Activated T-cell treated with anti-CD3 and anti-CD28 coated beads, Interleukin-2, amount 50 U/mL, for 72 hours (primary cell): Measurements from ENCODE around the gene ZNF132. TPM values are rescaled to one million over a fixed set of nuclear protein-coding genes. Genes with fewer than 3 reads are reported as not detected.

Experiments used
- ATAC-seq, 2 donors: fragments of 150-1000 bp; cut with Tn5 transposase; replicated peaks in 1 of 2; 2 replicates each; pipeline ENCODE4 v1.10.0; 2021; ENCODE audit warnings: moderate library complexity in 2 of 2, mild to moderate bottlenecking in 1 of 2
- DNase-seq, 2 donors: peaks; one replicate each; pipeline ENCODE4 v3.0.0; 2021 to 2022; ENCODE audit warnings: mixed read lengths in 1 of 2
- H3K27ac Mint-ChIP-seq: one replicate; pipeline ENCODE4 v1.8.0; 2022; ENCODE audit warnings: mild to moderate bottlenecking, moderate library complexity, mixed read lengths
- H3K27me3 Mint-ChIP-seq: one replicate; pipeline ENCODE4 v1.8.0; 2022; ENCODE audit warnings: low read depth, mixed read lengths
- H3K36me3 Mint-ChIP-seq, 2 donors: one replicate each; pipeline ENCODE4 v1.8.0; 2022; ENCODE audit warnings: mixed read lengths in 2 of 2, mild to moderate bottlenecking in 1 of 2; ENCODE audit not compliant: insufficient read depth in 2 of 2
- H3K4me1 Mint-ChIP-seq: one replicate; pipeline ENCODE4 v1.8.0; 2022; ENCODE audit warnings: low read depth, mixed read lengths
- H3K4me3 Mint-ChIP-seq, 2 donors: one replicate each; pipeline ENCODE4 v1.8.0; 2022; ENCODE audit warnings: mild to moderate bottlenecking in 2 of 2, mixed read lengths in 2 of 2, moderate library complexity in 2 of 2
- H3K9me3 Mint-ChIP-seq, 2 donors: one replicate each; pipeline ENCODE4 v1.8.0; 2022; ENCODE audit warnings: mixed read lengths in 2 of 2
- total RNA-seq, 2 donors: library from RNA; stranded (reverse); gene quantifications; one replicate each; pipeline ENCODE4 v1.2.3, GENCODE V29; 2022

ZNF132 gene
- total RNA-seq, 2 donors from 2014 or later = 2.6 to 3.5 TPM

GRCh38 chr19:58385313-58385890 lies 54.6 kb downstream of the ZNF132 start:
- H3K9me3 Mint-ChIP-seq = no peaks in the 10 kb centered on the region
- no peaks in the 10 kb centered on the region for H3K27me3 Mint-ChIP-seq
- peak overlapping the region; percentile 97 for H3K27ac Mint-ChIP-seq
- H3K4me3 Mint-ChIP-seq = peak overlapping the region; percentile 96
- no peak for DNase-seq
- H3K36me3 Mint-ChIP-seq = peaks cover 3 to 20% of the 10 kb centered on the region in 2 donors
- no peak for ATAC-seq
- H3K4me1 Mint-ChIP-seq = peaks cover 39% of the 10 kb centered on the region

GRCh38 chr19:58382997-58383603 lies 56.9 kb downstream of the ZNF132 start:
- H3K4me3 Mint-ChIP-seq = peak overlapping the region; percentile 81 to 97
- DNase-seq = no peak
- no peak for ATAC-seq
- H3K27me3 Mint-ChIP-seq = no peaks in the 10 kb centered on the region
- peaks cover 2 to 8% of the 10 kb centered on the region in 2 donors for H3K36me3 Mint-ChIP-seq
- H3K27ac Mint-ChIP-seq = no peak overlapping the region
- H3K9me3 Mint-ChIP-seq = no peaks in the 10 kb centered on the region
- H3K4me1 Mint-ChIP-seq = peaks cover 41% of the 10 kb centered on the region

Other genes with a start within 250 kb of the ZNF132 start
- 10 to 100 TPM; 38.6 to 46.6 TPM for gene ZNF544, start 211.2 kb downstream of the ZNF132 start, total RNA-seq
- gene ZNF8, start 161.2 kb downstream of the ZNF132 start, total RNA-seq = 1 to 10 TPM; 5.6 to 6.9 TPM
- gene ERVK3-1, start 134.8 kb downstream of the ZNF132 start, total RNA-seq = 10 to 100 TPM; 70.8 to 73.5 TPM
- gene ZSCAN22, start 113.2 kb downstream of the ZNF132 start, total RNA-seq = 1 to 10 TPM; 4.0 to 5.0 TPM
- 10 to 100 TPM; 25.4 to 33.2 TPM for gene A1BG, start 86.7 kb downstream of the ZNF132 start, total RNA-seq
- gene ZNF497, start 77.4 kb downstream of the ZNF132 start, total RNA-seq = 1 to 10 TPM; 1.5 to 2.4 TPM
- gene ZNF837, start 59.1 kb downstream of the ZNF132 start, total RNA-seq = 1 to 10 TPM; 2.3 to 3.0 TPM
- 1,000 to 10,000 TPM; 1,499 to 1,539 TPM for gene RPS5, start 52.9 kb downstream of the ZNF132 start, total RNA-seq
- gene RNF225, start 44.5 kb downstream of the ZNF132 start, total RNA-seq = 1 to 10 TPM in 1 of 2 donors, under 1 TPM in 1; 0.58 to 1.5 TPM
- 10 to 100 TPM in 1 of 2 donors, 1 to 10 TPM in 1; 7.5 to 10.4 TPM for gene ZNF584, start 31.5 kb downstream of the ZNF132 start, total RNA-seq
- 1 to 10 TPM; 7.7 TPM for gene ZNF324B, start 11.5 kb upstream of the ZNF132 start, total RNA-seq
- gene ZNF324, start 26.9 kb upstream of the ZNF132 start, total RNA-seq = 1 to 10 TPM; 8.2 to 8.4 TPM
- 1 to 10 TPM; 8.5 TPM for gene ZNF446, start 36.2 kb upstream of the ZNF132 start, total RNA-seq
- gene SLC27A5, start 71.8 kb upstream of the ZNF132 start, total RNA-seq = 10 to 100 TPM; 12.8 to 17.7 TPM
- gene ZBTB45, start 79.7 kb upstream of the ZNF132 start, total RNA-seq = 10 to 100 TPM; 10.8 to 12.1 TPM
- gene TRIM28, start 103.9 kb upstream of the ZNF132 start, total RNA-seq = 100 to 1,000 TPM; 351 to 473 TPM
- 10 to 100 TPM; 80.3 to 91.8 TPM for gene CHMP2A, start 115.0 kb upstream of the ZNF132 start, total RNA-seq
- gene UBE2M, start 118.5 kb upstream of the ZNF132 start, total RNA-seq = 100 to 1,000 TPM; 116 to 122 TPM
- 10 to 100 TPM; 15.0 to 18.6 TPM for gene MZF1, start 133.2 kb upstream of the ZNF132 start, total RNA-seq